ENCODE data around the gene TEDC2. TPM values are rescaled to one million over a fixed set of nuclear protein-coding genes. Genes with fewer than 3 reads are reported as not detected.

The TEDC2 gene
- total RNA-seq, 3 donors from 2014 or later (not counting 1 experiment from before 2014, with no cell fraction given) = 0.47 to 2.2 (median 0.55) TPM

GRCh38 chr16:2498531-2499253, 38.8 kb downstream of the TEDC2 start:
- Histone ChIP-seq H3K36me3 (ENCODE audit: control insufficient read depth, insufficient read depth, low read length) (peaks cover 6% of the 10 kb centered on the region), H3K4me1 (ENCODE audit: control insufficient read depth, insufficient read depth, low read length) (peaks cover 11% of the 10 kb centered on the region), H3K27ac (ENCODE audit: low read length) (no peak overlapping the region), H3K4me3 (ENCODE audit: low read length) (no peak overlapping the region), H3K9me3 (ENCODE audit: control insufficient read depth, insufficient read depth, low read length) (no peaks in the 10 kb centered on the region), H3K27me3 (ENCODE audit: control insufficient read depth, insufficient read depth, low read length) (no peaks in the 10 kb centered on the region)
- TF ChIP-seq CTCF (IDR thresholded peaks at IDR 0.05) = no peak
- 92% methylated on average over 15 of the region's 15 CpGs for WGBS (ENCODE audit: insufficient coverage)
- no peaks in the 10 kb centered on the region for H3K27me3 Mint-ChIP-seq (ENCODE audit: low read depth in 2 of 2)
- H3K27ac Mint-ChIP-seq = no peak overlapping the region
- H3K9me3 Mint-ChIP-seq = no peaks in the 10 kb centered on the region
- H3K4me3 Mint-ChIP-seq = no peak overlapping the region
- no peaks in the 10 kb centered on the region for H3K36me3 Mint-ChIP-seq
- intact Hi-C loops (cut with micrococcal nuclease) = no loop called here
- H3K4me1 Mint-ChIP-seq = peaks cover 0 to 4% of the 10 kb centered on the region in 2 donors
- ATAC-seq = no peak
- no peak for DNase-seq

GRCh38 chr16:2499454-2499853, 39.5 kb downstream of the TEDC2 start:
- no peaks in the 10 kb centered on the region for H3K9me3 ChIP-seq (ENCODE audit: control insufficient read depth, insufficient read depth, low read length)
- no peak overlapping the region for H3K4me3 Mint-ChIP-seq
- intact Hi-C loops (cut with micrococcal nuclease) = no loop called here
- H3K36me3 Mint-ChIP-seq = no peaks in the 10 kb centered on the region
- no peak for DNase-seq
- 93% methylated on average over 6 of the region's 6 CpGs for WGBS (ENCODE audit: insufficient coverage)
- no peak overlapping the region for H3K4me3 ChIP-seq (ENCODE audit: low read length)
- H3K27me3 Mint-ChIP-seq (ENCODE audit: low read depth in 2 of 2) = no peaks in the 10 kb centered on the region
- H3K27ac Mint-ChIP-seq = no peak overlapping the region
- peaks cover 0 to 4% of the 10 kb centered on the region in 2 donors for H3K4me1 Mint-ChIP-seq
- TF ChIP-seq CTCF (IDR thresholded peaks at IDR 0.05) = no peak
- no peaks in the 10 kb centered on the region for H3K9me3 Mint-ChIP-seq
- H3K36me3 ChIP-seq (ENCODE audit: control insufficient read depth, insufficient read depth, low read length) = peaks cover 6% of the 10 kb centered on the region
- H3K27ac ChIP-seq (ENCODE audit: low read length) = no peak overlapping the region
- ATAC-seq = no peak
- H3K4me1 ChIP-seq (ENCODE audit: control insufficient read depth, insufficient read depth, low read length) = peaks cover 11% of the 10 kb centered on the region
- no peaks in the 10 kb centered on the region for H3K27me3 ChIP-seq (ENCODE audit: control insufficient read depth, insufficient read depth, low read length)

- H3K9me3 ChIP-seq (ENCODE audit: control insufficient read depth, insufficient read depth, low read length) = no peaks in the 10 kb centered on the region
- no peaks in the 10 kb centered on the region for H3K27me3 ChIP-seq (ENCODE audit: control insufficient read depth, insufficient read depth, low read length)
- TF ChIP-seq CTCF (IDR thresholded peaks at IDR 0.05) = no peak
- intact Hi-C loops (cut with micrococcal nuclease) = no loop called here
- H3K27ac Mint-ChIP-seq = no peak overlapping the region
- H3K27ac ChIP-seq (ENCODE audit: low read length) = no peak overlapping the region
- DNase-seq = no peak
- WGBS (ENCODE audit: insufficient coverage) = 94% methylated on average over 29 of the region's 29 CpGs
- peaks cover 0 to 4% of the 10 kb centered on the region in 2 donors for H3K4me1 Mint-ChIP-seq
- H3K36me3 Mint-ChIP-seq = no peaks in the 10 kb centered on the region
- no peak overlapping the region for H3K4me3 Mint-ChIP-seq
- H3K36me3 ChIP-seq (ENCODE audit: control insufficient read depth, insufficient read depth, low read length) = peaks cover 6% of the 10 kb centered on the region
- no peak for ATAC-seq
- H3K4me1 ChIP-seq (ENCODE audit: control insufficient read depth, insufficient read depth, low read length) = peaks cover 11% of the 10 kb centered on the region
- H3K27me3 Mint-ChIP-seq (ENCODE audit: low read depth in 2 of 2) = no peaks in the 10 kb centered on the region
- no peak overlapping the region for H3K4me3 ChIP-seq (ENCODE audit: low read length)
- H3K9me3 Mint-ChIP-seq = no peaks in the 10 kb centered on the region
Measured at GRCh38 chr16:2499890-2500429, 40.1 kb downstream of the TEDC2 start.
